Hepatocyte (in vitro differentiated cells): ENCODE results near the gene PHOX2A. TPM values are rescaled to one million over a fixed set of nuclear protein-coding genes. Genes with fewer than 3 reads are reported as not detected.
A peak's percentile ranks its signal among the peaks of the same experiment; 100 is the strongest.

ENCODE experiments used
- DNase-seq: peaks from one replicate; pipeline ENCODE4 v3.0.0-alpha.2; 2016; ENCODE audit warnings: low spot score
- H2AFZ ChIP-seq: fragments of 200-600 bp; sonication (generic); 2 replicates; pipeline ENCODE4 v1.6.0; 2016; ENCODE audit warnings: antibody characterized with exemption, mild to moderate bottlenecking
- H3K27ac ChIP-seq: fragments of 200-600 bp; sonication (generic); 2 replicates; pipeline ENCODE4 v1.5.1; 2016; ENCODE audit warnings: mild to moderate bottlenecking
- H3K27me3 ChIP-seq: fragments of 200-600 bp; sonication (generic); 2 replicates; pipeline ENCODE4 v1.6.1; 2016
- H3K36me3 ChIP-seq: fragments of 200-600 bp; sonication (generic); replicated peaks from 2 replicates; pipeline ENCODE4 v1.5.1; 2016; ENCODE audit warnings: low read depth; ENCODE audit not compliant: insufficient read depth
- H3K4me1 ChIP-seq: fragments of 200-600 bp; sonication (generic); 2 replicates; pipeline ENCODE4 v1.5.1; 2016; ENCODE audit warnings: mild to moderate bottlenecking, moderate library complexity; ENCODE audit not compliant: insufficient read depth
- H3K4me2 ChIP-seq: fragments of 200-600 bp; sonication (generic); 2 replicates; pipeline ENCODE4 v1.6.0; 2016
- H3K4me3 ChIP-seq: fragments of 200-600 bp; sonication (generic); 2 replicates; pipeline ENCODE4 v1.5.1; 2016; ENCODE audit warnings: mild to moderate bottlenecking
- H3K79me2 ChIP-seq: fragments of 200-600 bp; sonication (generic); 2 replicates; pipeline ENCODE4 v1.6.0; 2017; ENCODE audit warnings: mild to moderate bottlenecking
- H3K9me2 ChIP-seq: fragments of 200-600 bp; sonication (generic); replicated peaks from 2 replicates; pipeline ENCODE4 v1.6.0; 2017; ENCODE audit warnings: mild to moderate bottlenecking; ENCODE audit not compliant: insufficient read depth
- H3K9me3 ChIP-seq: fragments of 200-600 bp; sonication (generic); 2 replicates; pipeline ENCODE4 v1.5.1; 2016; ENCODE audit warnings: low read depth, mild to moderate bottlenecking
- H4K20me1 ChIP-seq: fragments of 200-600 bp; sonication (generic); 2 replicates; pipeline ENCODE4 v1.6.0; 2016; ENCODE audit warnings: mild to moderate bottlenecking; ENCODE audit not compliant: insufficient read depth, poor library complexity, severe bottlenecking
- CTCF ChIP-seq: fragments of 200-600 bp; sonication (generic); IDR thresholded peaks from 2 replicates; pipeline ENCODE4 v1.5.1; 2016; ENCODE audit warnings: antibody characterized with exemption, mild to moderate bottlenecking; ENCODE audit not compliant: poor library complexity
- EZH2 ChIP-seq: fragments of 200-600 bp; sonication (generic); IDR thresholded peaks from 2 replicates; pipeline ENCODE4 v1.6.1; 2016; ENCODE audit warnings: antibody characterized with exemption, mild to moderate bottlenecking, borderline replicate concordance
- EZH2phosphoT487 ChIP-seq: fragments of 200-600 bp; sonication (generic); IDR thresholded peaks from one replicate; pipeline ENCODE4 v1.6.1; 2018; ENCODE audit warnings: antibody characterized with exemption, mild to moderate bottlenecking, low read depth, moderate library complexity; ENCODE audit not compliant: unreplicated experiment, severe bottlenecking
- WGBS: methylation state at CpG from one replicate; pipeline ENCODE4 v1.1.6; 2016; ENCODE audit warnings: low lambda C conversion rate; ENCODE audit errors: missing lambda C conversion rate; 5-methylcytosine and 5-hydroxymethylcytosine counted together
- polyA plus RNA-seq: library from polyadenylated mRNA; unstranded; fragments of >200 nt; fragmentation: Nextera tagmentation; extraction: Ambion mirVana; gene quantifications from 2 replicates; pipeline ENCODE4 v1.2.1, GENCODE V29; 2016
- total RNA-seq: library from RNA; depleted of rRNA; stranded (reverse); fragments of >200 nt; gene quantifications from 2 replicates; pipeline ENCODE4 v1.2.3, GENCODE V29; 2014

The PHOX2A gene
- total and polyA plus RNA-seq, 2 experiments from 2014 or later = not detected

DNA sequence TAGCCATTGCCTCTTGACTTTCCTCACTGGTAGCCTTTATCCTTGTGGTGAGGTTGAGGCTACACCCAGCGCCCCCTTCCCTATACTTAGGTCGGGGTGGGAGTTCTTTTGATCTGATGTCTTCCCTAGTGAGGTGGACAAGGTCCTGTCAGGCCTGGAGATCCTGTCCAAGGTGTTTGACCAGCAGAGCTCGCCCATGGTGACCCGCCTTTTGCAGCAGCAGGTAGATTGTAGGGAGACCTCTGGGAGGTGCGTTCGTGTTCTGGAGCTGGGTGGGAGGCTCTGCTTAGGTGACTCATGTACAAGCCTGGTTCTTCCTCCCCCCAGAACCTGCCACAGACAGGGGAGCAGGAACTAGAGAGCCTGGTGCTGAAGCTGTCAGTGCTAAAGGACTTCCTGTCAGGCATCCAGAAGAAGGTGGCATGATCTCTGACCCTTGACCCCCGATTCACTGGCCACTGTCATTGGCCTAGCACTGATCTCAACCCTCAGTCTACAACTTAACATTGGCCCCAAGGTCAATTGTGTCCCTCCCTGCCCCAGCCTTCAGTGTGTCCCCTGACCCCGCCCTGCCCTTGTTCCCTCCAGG, 14.5 kb downstream of the PHOX2A start:
- H3K4me1 ChIP-seq = peaks cover 11% of the 10 kb centered on the region
- peak; percentile 1 for DNase-seq
- whole genome bisulfite sequencing = 95% methylated on average over 8 of the region's 8 CpGs
- H2AFZ ChIP-seq = no peak overlapping the region
- no peaks in the 10 kb centered on the region for H3K27me3 ChIP-seq
- TF ChIP-seq CTCF (no peak), EZH2 (no peak), EZH2phosphoT487 (no peak)
- H3K4me3 ChIP-seq = no peak overlapping the region
- no peak overlapping the region for H3K27ac ChIP-seq
- H3K36me3 ChIP-seq = no peaks in the 10 kb centered on the region
- H3K9me3 ChIP-seq = no peaks in the 10 kb centered on the region
- H4K20me1 ChIP-seq = peaks cover 41% of the 10 kb centered on the region
- no peaks in the 10 kb centered on the region for H3K9me2 ChIP-seq
- H3K4me2 ChIP-seq = no peak overlapping the region
- peaks cover 33% of the 10 kb centered on the region for H3K79me2 ChIP-seq

DNA sequence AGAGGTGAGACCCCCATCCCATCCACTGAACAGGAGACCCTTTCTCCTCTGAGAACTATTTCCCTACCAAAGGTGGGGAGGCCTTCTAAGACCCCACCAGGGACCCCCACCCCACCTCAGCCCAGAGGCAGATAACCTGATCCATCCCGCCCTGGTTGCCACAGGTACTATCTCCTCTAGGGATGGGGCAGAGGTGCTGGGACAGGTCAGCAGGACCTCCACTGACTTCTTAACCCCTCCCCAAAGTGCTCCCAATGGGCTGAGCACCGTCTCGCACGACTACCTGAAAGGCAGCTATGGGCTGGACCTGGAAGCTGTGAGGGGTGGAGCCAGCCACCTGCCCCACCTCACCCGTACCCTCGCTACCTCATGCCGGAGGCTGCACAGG, 15.1 kb downstream of the PHOX2A start:
- H3K4me1 ChIP-seq = peaks cover 11% of the 10 kb centered on the region

GRCh38 chr11:72228229-72228843, 15.6 kb downstream of the PHOX2A start:
- H3K9me3 ChIP-seq = no peaks in the 10 kb centered on the region
- peaks cover 11% of the 10 kb centered on the region for H3K4me1 ChIP-seq
- H3K27me3 ChIP-seq = no peaks in the 10 kb centered on the region
- TF ChIP-seq EZH2 = no peak
- no peak for TF ChIP-seq EZH2phosphoT487
- no peak for TF ChIP-seq CTCF
- no peak overlapping the region for H2AFZ ChIP-seq
- no peak overlapping the region for H3K4me2 ChIP-seq
- H3K9me2 ChIP-seq = no peaks in the 10 kb centered on the region
- peaks cover 37% of the 10 kb centered on the region for H4K20me1 ChIP-seq
- H3K36me3 ChIP-seq = no peaks in the 10 kb centered on the region
- peak; percentile 11 for DNase-seq
- H3K79me2 ChIP-seq = peaks cover 37% of the 10 kb centered on the region
- 94% methylated on average over 15 of the region's 16 CpGs for WGBS
- H3K27ac ChIP-seq = no peak overlapping the region
- H3K4me3 ChIP-seq = no peak overlapping the region

More for the DNA sequence above, 15.1 kb downstream of the PHOX2A start:
- H3K27me3 ChIP-seq = no peaks in the 10 kb centered on the region
- no peak overlapping the region for H3K27ac ChIP-seq
- no peak overlapping the region for H3K4me2 ChIP-seq
- H3K79me2 ChIP-seq = peaks cover 37% of the 10 kb centered on the region
- H3K4me3 ChIP-seq = no peak overlapping the region
- TF ChIP-seq CTCF = no peak
- TF ChIP-seq EZH2phosphoT487 = no peak
- no peak for TF ChIP-seq EZH2
- no peak overlapping the region for H2AFZ ChIP-seq
- H4K20me1 ChIP-seq = peaks cover 40% of the 10 kb centered on the region
- no peaks in the 10 kb centered on the region for H3K9me3 ChIP-seq
- no peaks in the 10 kb centered on the region for H3K36me3 ChIP-seq
- no peaks in the 10 kb centered on the region for H3K9me2 ChIP-seq
- peak; percentile 2 for DNase-seq
- WGBS = 91% methylated on average over 7 of the region's 7 CpGs
